AG09309 (cell line): Measurements from ENCODE around the gene PODXL2.

Source experiments
- DNase-seq: peaks from one replicate; pipeline ENCODE4 v3.0.0-alpha.2; 2010; ENCODE audit warnings: low read depth
- H3K4me3 ChIP-seq: 2 replicates; pipeline ENCODE4 v1.5.1; 2011; ENCODE audit warnings: mild to moderate bottlenecking, low read depth, low read length, moderate library complexity; ENCODE audit not compliant: control insufficient read depth
- CTCF ChIP-seq: IDR thresholded peaks from 2 replicates; pipeline ENCODE4 v1.5.1; 2011; ENCODE audit warnings: mild to moderate bottlenecking, low read depth, low read length, inconsistent platforms; ENCODE audit not compliant: insufficient read depth, control insufficient read depth; ENCODE audit errors: missing control alignments

The PODXL2 gene

GRCh38 chr3:127684871-127685707 lies 56.1 kb downstream of the PODXL2 start:
- DNase-seq: no peak
- no peak for TF ChIP-seq CTCF
- no peak overlapping the region for H3K4me3 ChIP-seq

GRCh38 chr3:127685708-127686511 lies 56.9 kb downstream of the PODXL2 start:
- DNase-seq: no peak

GRCh38 chr3:127686512-127686894 lies 57.5 kb downstream of the PODXL2 start:
- H3K4me3 ChIP-seq: no peak overlapping the region
- no peak for DNase-seq
- no peak for TF ChIP-seq CTCF

More at GRCh38 chr3:127685708-127686511, 56.9 kb downstream of the PODXL2 start:
- TF ChIP-seq CTCF: no peak
- H3K4me3 ChIP-seq: no peak overlapping the region

- no peak for DNase-seq
- TF ChIP-seq CTCF: no peak
- no peak overlapping the region for H3K4me3 ChIP-seq
These were observed 58.3 kb downstream of the PODXL2 start for GRCh38 chr3:127687228-127687737.

GRCh38 chr3:127688022-127688415 lies 59.0 kb downstream of the PODXL2 start:
- DNase-seq: no peak
- TF ChIP-seq CTCF: no peak

GRCh38 chr3:127688416-127689265 lies 59.7 kb downstream of the PODXL2 start:
- DNase-seq: no peak
- no peak overlapping the region for H3K4me3 ChIP-seq
- no peak for TF ChIP-seq CTCF

More at GRCh38 chr3:127688022-127688415, 59.0 kb downstream of the PODXL2 start:
- H3K4me3 ChIP-seq: no peak overlapping the region
